Cardiac muscle cell (in vitro differentiated cells and primary cell): ENCODE results near the gene STAT5A. TPM values are rescaled to one million over a fixed set of nuclear protein-coding genes. Genes with fewer than 3 reads are reported as not detected.

Experiments
- DNase-seq, 2 donors: peaks; one replicate each; pipeline versions ENCODE4 v3.0.0 to v3.0.0-alpha.2; 2010 to 2017; ENCODE audit warnings: low read depth in 1 of 2, low spot score in 1 of 2
- H3K27ac ChIP-seq: fragments of 200-600 bp; sonication (generic); 2 replicates; pipeline ENCODE4 v1.5.1; 2016
- H3K27me3 ChIP-seq: fragments of 200-600 bp; sonication (generic); 2 replicates; pipeline ENCODE4 v1.6.0; 2016; ENCODE audit warnings: control low read depth
- H3K36me3 ChIP-seq: fragments of 200-600 bp; sonication (generic); 2 replicates; pipeline ENCODE4 v1.5.1; 2016; ENCODE audit warnings: control low read depth
- H3K4me1 ChIP-seq: fragments of 200-600 bp; sonication (generic); 2 replicates; pipeline ENCODE4 v1.8.1; 2017; ENCODE audit warnings: low read depth, mild to moderate bottlenecking, mixed run types
- H3K4me3 ChIP-seq: fragments of 200-600 bp; sonication (generic); 2 replicates; pipeline ENCODE4 v1.5.1; 2016; ENCODE audit warnings: mild to moderate bottlenecking
- H3K9me3 ChIP-seq: fragments of 200-600 bp; sonication (generic); 2 replicates; pipeline ENCODE4 v1.5.1; 2017; ENCODE audit warnings: low read depth, mild to moderate bottlenecking, control low read depth
- polyA plus RNA-seq: library from polyadenylated mRNA; unstranded; fragments of >200 nt; fragmentation: Nextera tagmentation; extraction: Ambion mirVana; gene quantifications from 2 replicates; pipeline ENCODE4 v1.2.1, GENCODE V29; 2016
- total RNA-seq: library from RNA; depleted of rRNA; stranded (reverse); fragments of >200 nt; gene quantifications from 2 replicates; pipeline ENCODE4 v1.2.3, GENCODE V29; 2016
- TF ChIP-seq, protein P1 (sequence below): IDR thresholded peaks from 2 replicates; pipeline ENCODE4 v1.5.1; 2012; ENCODE audit warnings: low read depth, mild to moderate bottlenecking, low read length

STAT5A gene
- total and polyA plus RNA-seq, 2 experiments from 2014 or later = 8.2 to 12.2 TPM

DNA sequence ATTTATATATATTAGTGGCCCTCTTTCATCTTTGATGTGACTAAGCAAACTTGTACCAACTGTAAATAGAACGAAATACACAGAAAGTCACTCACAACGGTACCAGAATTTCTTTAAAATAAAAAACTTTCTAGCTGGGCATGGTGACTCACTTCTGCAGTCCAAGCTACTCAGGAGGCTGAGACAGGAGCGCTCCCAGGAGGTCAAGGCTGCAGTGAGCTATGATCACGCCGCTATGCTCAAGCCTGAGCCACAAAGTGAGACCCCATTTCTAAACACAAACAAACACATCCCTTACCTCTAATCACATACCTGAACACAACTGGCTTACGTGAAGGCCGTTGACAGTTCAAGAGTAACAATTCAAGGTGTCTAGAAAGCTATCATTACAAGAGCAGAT is 41.8 kb upstream of the STAT5A start:
- no peaks in the 10 kb centered on the region for H3K9me3 ChIP-seq
- DNase-seq = no peak
- peaks cover 9% of the 10 kb centered on the region for H3K4me1 ChIP-seq
- no peak overlapping the region for H3K27ac ChIP-seq
- TF ChIP-seq, protein P1, sequence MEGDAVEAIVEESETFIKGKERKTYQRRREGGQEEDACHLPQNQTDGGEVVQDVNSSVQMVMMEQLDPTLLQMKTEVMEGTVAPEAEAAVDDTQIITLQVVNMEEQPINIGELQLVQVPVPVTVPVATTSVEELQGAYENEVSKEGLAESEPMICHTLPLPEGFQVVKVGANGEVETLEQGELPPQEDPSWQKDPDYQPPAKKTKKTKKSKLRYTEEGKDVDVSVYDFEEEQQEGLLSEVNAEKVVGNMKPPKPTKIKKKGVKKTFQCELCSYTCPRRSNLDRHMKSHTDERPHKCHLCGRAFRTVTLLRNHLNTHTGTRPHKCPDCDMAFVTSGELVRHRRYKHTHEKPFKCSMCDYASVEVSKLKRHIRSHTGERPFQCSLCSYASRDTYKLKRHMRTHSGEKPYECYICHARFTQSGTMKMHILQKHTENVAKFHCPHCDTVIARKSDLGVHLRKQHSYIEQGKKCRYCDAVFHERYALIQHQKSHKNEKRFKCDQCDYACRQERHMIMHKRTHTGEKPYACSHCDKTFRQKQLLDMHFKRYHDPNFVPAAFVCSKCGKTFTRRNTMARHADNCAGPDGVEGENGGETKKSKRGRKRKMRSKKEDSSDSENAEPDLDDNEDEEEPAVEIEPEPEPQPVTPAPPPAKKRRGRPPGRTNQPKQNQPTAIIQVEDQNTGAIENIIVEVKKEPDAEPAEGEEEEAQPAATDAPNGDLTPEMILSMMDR = no peak
- H3K4me3 ChIP-seq = no peak overlapping the region
- no peaks in the 10 kb centered on the region for H3K27me3 ChIP-seq
- H3K36me3 ChIP-seq = no peaks in the 10 kb centered on the region

DNA sequence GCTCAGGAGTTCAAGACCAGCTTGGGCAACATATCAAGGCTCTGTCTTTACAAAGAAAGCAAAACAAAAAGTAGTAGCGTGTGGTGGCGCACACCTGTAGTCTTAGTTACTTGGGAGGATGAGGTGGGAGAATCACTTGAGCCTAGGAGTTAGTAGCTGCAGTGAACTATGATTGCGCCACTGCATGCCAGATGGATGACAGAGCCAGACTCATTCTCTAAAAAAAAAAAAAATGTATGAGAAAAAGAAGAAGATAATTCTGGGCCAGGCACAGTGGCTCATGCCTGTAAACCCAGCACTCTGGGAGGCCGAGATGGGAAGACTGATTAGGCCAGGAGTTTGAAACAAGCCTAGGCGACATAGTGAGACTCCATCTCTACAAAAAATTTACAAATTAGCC is 40.6 kb upstream of the STAT5A start:
- DNase-seq = peak in 1 of 2 donors; percentile 88
- Histone ChIP-seq H3K4me3 (no peak overlapping the region), H3K27me3 (no peaks in the 10 kb centered on the region), H3K27ac (no peak overlapping the region), H3K36me3 (no peaks in the 10 kb centered on the region), H3K4me1 (peaks cover 9% of the 10 kb centered on the region), H3K9me3 (no peaks in the 10 kb centered on the region)
- TF ChIP-seq, protein P1 = no peak

DNA sequence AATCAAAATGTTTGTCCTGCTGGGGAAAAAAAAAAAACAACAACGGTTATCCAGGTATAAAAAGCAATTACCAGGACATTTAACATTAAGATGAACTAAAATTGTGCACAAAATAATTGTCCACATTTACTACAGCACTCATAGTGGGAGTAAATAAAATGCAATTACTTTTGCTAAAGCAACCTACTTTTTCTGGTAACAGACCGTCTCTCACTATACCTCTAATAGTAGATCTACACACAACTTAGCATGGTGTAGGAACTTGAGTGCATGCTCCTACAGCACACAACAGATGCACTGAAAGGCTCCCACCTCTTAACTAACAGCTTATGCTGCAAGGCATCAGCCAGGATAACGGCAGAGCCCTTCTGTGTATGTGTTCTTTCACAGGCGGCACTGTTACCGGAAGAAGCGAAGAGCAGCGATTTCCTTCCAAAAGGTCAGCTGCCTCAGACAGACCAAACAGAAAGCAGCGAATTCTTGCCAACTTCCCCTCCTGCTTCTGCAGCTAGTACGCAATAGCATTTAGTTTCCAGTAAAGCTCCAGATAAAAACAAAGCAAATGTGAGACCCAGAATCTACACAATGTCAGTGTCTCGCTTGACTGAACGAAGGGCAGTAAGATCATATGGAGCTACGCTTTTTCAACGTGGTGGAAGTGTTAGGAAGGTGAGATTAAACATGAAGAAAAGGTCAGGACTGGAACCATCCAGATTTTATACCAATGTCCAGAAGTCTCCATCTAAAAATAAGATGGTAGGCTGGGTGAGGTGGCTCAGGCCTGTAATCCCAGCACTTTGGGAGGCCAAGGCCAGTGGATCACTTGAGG is 39.7 kb upstream of the STAT5A start:
- H3K27ac ChIP-seq = peak overlapping the region; percentile 48
- H3K36me3 ChIP-seq = no peaks in the 10 kb centered on the region
- H3K9me3 ChIP-seq = no peaks in the 10 kb centered on the region
- H3K27me3 ChIP-seq = no peaks in the 10 kb centered on the region
- peaks cover 9% of the 10 kb centered on the region for H3K4me1 ChIP-seq
- H3K4me3 ChIP-seq = no peak overlapping the region
- DNase-seq = peak; percentile 42 to 98
- TF ChIP-seq, protein P1 = no peak

DNA sequence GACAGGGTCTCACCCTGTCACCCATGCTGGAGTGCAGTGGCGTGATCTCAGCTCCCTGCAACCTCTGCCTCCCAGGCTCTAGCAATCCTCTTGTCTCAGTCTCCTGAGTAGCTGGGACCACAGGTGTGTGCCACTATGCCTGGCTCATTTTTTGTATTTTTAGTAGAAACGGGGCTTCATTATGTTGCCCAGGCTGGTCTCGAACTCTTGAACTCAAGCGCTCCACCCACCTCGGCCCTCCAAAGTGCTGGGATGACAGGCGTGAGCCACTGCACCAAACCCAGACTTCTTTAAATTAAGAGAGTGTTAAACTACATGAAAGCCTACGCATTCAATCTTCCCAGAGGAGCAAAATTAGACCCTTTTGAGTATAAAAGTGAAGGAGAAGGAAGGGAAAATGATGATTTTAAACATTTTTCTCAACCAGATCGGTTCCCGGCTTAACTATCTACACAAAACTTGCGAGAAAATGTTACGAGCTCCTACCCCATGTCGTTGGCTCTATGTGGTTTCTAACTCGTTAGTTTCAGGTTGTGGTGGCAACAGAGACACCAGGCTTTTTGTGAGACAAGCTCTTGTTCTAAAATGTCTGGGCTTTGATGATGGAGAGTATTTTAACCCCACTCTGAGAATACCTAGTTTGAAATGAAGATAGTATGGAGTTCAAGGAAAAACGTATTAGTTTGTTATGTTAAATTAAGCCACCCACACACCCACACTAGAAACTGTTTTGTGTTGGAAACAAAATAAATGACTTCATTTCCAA is 38.4 kb upstream of the STAT5A start:
- Histone ChIP-seq H3K27ac (no peak overlapping the region), H3K27me3 (no peaks in the 10 kb centered on the region), H3K4me3 (no peak overlapping the region), H3K4me1 (peaks cover 9% of the 10 kb centered on the region), H3K9me3 (no peaks in the 10 kb centered on the region), H3K36me3 (no peaks in the 10 kb centered on the region)
- TF ChIP-seq, protein P1 = no peak
- DNase-seq = no peak

DNA sequence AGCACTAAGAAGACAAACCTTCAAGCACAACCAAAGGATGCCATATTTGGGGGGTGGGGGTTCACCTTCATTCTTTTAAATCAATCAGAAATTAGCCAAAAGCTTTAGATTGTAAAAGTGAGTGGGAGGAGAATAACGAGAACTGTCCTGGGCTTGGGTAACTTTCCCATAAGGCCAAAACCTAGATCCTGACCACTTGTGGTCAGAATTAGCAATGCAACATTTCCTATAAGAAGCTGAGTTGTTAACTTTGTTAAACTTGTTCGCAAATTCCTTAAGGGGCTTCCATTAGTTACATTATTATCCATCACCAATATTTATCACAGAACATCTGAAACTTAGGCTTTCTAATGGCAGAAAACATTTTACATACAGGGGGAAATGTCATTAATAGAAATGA is 37.2 kb upstream of the STAT5A start:
- Histone ChIP-seq H3K4me1 (peaks cover 9% of the 10 kb centered on the region), H3K27me3 (no peaks in the 10 kb centered on the region), H3K27ac (no peak overlapping the region), H3K4me3 (no peak overlapping the region), H3K36me3 (no peaks in the 10 kb centered on the region), H3K9me3 (no peaks in the 10 kb centered on the region)
- TF ChIP-seq, protein P1 = peak; percentile 64
- peak in 1 of 2 donors; percentile 70 for DNase-seq
